Suprapubic skin (tissue), 3 donors: ENCODE results near the gene LRGUK.

Experiments used
- CTCF ChIP-seq, 2 donors: fragments of 200-600 bp in 1 of 2; fragments of 450-650 bp in 1 of 2; sonication (generic) in 1 of 2; IDR thresholded peaks; one replicate each; pipeline ENCODE4 v1.5.1; 2016 to 2019; ENCODE audit warnings: antibody characterized with exemption in 2 of 2, mild to moderate bottlenecking in 1 of 2, moderate library complexity in 1 of 2
- POLR2AphosphoS5 ChIP-seq, 3 donors: sonication (generic); formaldehyde crosslinking; IDR thresholded peaks; one replicate each; pipeline ENCODE4 v1.6.1; 2017; ENCODE audit warnings: antibody characterized with exemption in 3 of 3

DNA sequence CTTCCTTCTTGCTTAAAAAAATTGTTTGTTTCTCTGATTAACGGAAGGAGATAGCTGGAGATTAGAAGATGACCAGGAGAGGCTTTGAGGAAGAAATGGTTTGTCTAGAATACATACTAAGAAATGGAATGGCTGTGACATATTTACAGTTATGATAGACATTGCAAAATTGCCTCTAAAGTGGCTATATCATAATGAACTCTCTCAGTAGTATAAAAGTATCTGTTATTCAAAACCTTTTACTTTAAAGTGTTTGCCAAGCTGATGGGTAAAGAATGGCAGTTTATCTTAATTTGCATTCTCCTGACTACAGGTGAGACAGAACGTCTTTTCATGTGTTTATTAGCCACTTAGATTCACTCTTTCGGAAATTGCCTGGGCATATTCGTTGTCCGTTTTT is 28.7 kb downstream of the LRGUK start:
- TF ChIP-seq POLR2AphosphoS5 (IDR thresholded peaks at IDR 0.05) (no peak), CTCF (IDR thresholded peaks at IDR 0.05) (no peak)
